ENCODE data around the gene KRT6B. TPM values are rescaled to one million over a fixed set of nuclear protein-coding genes. Genes with fewer than 3 reads are reported as not detected.
"Not testable (repeated sequence)": the region's sequence is repeated elsewhere in the genome, so short reads cannot be mapped to it uniquely, and the experiment has no call there.

The KRT6B gene
- total and polyA plus RNA-seq, 9 of the 15 experiments (the other 6 are each of a cell fraction or from before 2014, with no cell fraction given), result not detected

DNA sequence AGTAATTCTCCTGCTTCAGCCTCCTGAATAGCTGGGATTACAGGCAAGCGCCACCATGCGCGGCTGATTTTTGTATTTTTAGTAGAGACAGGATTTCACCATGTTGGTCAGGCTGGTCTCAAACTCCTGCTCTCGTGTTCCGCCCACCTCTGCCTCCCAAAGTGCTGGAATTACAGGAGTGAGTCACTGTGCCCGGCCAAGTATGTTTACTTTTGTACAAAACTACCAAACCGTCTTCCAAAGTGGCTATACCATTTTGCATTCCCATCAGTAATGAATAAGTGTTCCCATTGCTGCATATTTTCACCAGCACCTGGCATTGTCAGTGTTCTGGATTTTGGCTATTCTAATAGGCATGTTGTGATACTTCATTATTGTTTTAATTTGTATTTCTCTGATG is 49.5 kb upstream of the KRT6B start:
- Histone ChIP-seq H4K20me1 (replicated peaks; ENCODE audit: control insufficient read depth, insufficient read depth, low read length) (no peaks in the 10 kb centered on the region; the same call in 1 of the 2 replicates), H3K36me3 (ENCODE audit: control insufficient read depth, insufficient read depth, low read length) (no peaks in the 10 kb centered on the region), H3K27ac (ENCODE audit: extremely low read depth, low read depth, low read length) (no peak overlapping the region), H3K9ac (ENCODE audit: insufficient read depth in 1 of 2, low read depth in 2 of 2, low read length in 2 of 2) (no peak overlapping the region), H2AFZ (ENCODE audit: low read depth, low read length) (no peak overlapping the region), H3K9me1 (ENCODE audit: control insufficient read depth, insufficient read depth, low read length) (no peaks in the 10 kb centered on the region), H3K27me3 (ENCODE audit: control insufficient read depth in 2 of 2, insufficient read depth in 2 of 2, low read length in 2 of 2) (no peaks in the 10 kb centered on the region; a peak in 2 of 5 replicates), H3K9me3 (replicated peaks; ENCODE audit: control insufficient read depth, insufficient read depth, low read depth, low read length) (no peaks in the 10 kb centered on the region), H3K79me2 (ENCODE audit: control insufficient read depth, insufficient read depth, low read length) (no peaks in the 10 kb centered on the region), H3K4me3 (no peak overlapping the region), H3K4me1 (replicated peaks in 1 of 2; ENCODE audit: control insufficient read depth in 2 of 2, insufficient read depth in 2 of 2, low read length in 2 of 2) (no peaks in the 10 kb centered on the region), H3K4me2 (ENCODE audit: insufficient read depth, low read length) (no peak overlapping the region)
- no TSS peak for BruUV-seq (replicated peaks)
- no peak for FAIRE-seq
- no peak for ATAC-seq
- ChIA-PET POLR2A (interaction anchor here (0.6 to 1.0 kb wide), 3 partner anchors 12 to 74 kb away, joined by 3 to 5 read pairs (median 3); partner anchors contain the start of gene KRT71), CTCF (ENCODE audit: low intra/inter-chr PET ratio) (no interaction called here)
- 4% methylated on average over 7 of the region's 7 CpGs for WGBS (ENCODE audit: insufficient coverage, low coverage, missing lambda C conversion rate)
- no peak for DNase-seq (ENCODE audit: extremely low read depth in 1 of 4, low spot score in 3 of 4)
- TF ChIP-seq, protein P1, sequence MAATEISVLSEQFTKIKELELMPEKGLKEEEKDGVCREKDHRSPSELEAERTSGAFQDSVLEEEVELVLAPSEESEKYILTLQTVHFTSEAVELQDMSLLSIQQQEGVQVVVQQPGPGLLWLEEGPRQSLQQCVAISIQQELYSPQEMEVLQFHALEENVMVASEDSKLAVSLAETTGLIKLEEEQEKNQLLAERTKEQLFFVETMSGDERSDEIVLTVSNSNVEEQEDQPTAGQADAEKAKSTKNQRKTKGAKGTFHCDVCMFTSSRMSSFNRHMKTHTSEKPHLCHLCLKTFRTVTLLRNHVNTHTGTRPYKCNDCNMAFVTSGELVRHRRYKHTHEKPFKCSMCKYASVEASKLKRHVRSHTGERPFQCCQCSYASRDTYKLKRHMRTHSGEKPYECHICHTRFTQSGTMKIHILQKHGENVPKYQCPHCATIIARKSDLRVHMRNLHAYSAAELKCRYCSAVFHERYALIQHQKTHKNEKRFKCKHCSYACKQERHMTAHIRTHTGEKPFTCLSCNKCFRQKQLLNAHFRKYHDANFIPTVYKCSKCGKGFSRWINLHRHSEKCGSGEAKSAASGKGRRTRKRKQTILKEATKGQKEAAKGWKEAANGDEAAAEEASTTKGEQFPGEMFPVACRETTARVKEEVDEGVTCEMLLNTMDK (IDR thresholded peaks at IDR 0.05; ENCODE audit: borderline replicate concordance, insufficient read depth, low read depth, low read length, poor library complexity, severe bottlenecking), result no peak
- in situ Hi-C loops (cut with MboI) (no loop called here), intact Hi-C loops (cut with micrococcal nuclease) (no loop called here)

DNA sequence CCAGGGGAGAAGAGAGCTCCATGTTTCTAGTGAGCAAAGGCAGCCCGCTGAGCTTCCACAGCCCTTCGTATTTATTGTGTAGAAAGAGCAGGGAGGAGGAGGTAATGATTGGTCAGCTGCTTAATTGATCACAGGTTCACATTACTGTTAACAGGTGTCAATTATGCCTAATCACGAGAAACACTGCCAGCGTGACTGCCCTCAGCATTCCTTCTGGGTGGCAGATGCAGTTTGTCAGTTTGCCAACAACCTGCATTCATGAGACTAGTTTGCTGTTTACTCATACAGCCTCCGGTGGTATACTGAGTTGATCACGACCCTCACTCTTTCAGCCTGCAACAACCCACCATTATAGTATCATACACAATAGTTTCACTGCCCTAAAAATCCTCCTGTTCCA is 48.6 kb upstream of the KRT6B start:
- 0% methylated on average over 6 of the region's 6 CpGs for WGBS (ENCODE audit: insufficient coverage, low coverage, missing lambda C conversion rate)
- H3K27ac ChIP-seq (ENCODE audit: extremely low read depth, low read depth, low read length); H3K36me3 ChIP-seq (ENCODE audit: control insufficient read depth, insufficient read depth, low read length); ATAC-seq; H3K4me1 ChIP-seq (replicated peaks in 1 of 2; ENCODE audit: control insufficient read depth in 2 of 2, insufficient read depth in 2 of 2, low read length in 2 of 2); H3K9me1 ChIP-seq (ENCODE audit: control insufficient read depth, insufficient read depth, low read length); H3K27me3 ChIP-seq (ENCODE audit: control insufficient read depth in 2 of 2, insufficient read depth in 2 of 2, low read length in 2 of 2); H4K20me1 ChIP-seq (replicated peaks; ENCODE audit: control insufficient read depth, insufficient read depth, low read length); BruUV-seq (replicated peaks); in situ Hi-C loops (cut with MboI); H2AFZ ChIP-seq (ENCODE audit: low read depth, low read length); H3K4me2 ChIP-seq (ENCODE audit: insufficient read depth, low read length); H3K79me2 ChIP-seq (ENCODE audit: control insufficient read depth, insufficient read depth, low read length); H3K4me3 ChIP-seq; H3K9ac ChIP-seq (ENCODE audit: insufficient read depth in 1 of 2, low read depth in 2 of 2, low read length in 2 of 2); DNase-seq (ENCODE audit: extremely low read depth in 1 of 4, low spot score in 3 of 4); intact Hi-C loops (cut with micrococcal nuclease); H3K9me3 ChIP-seq (replicated peaks; ENCODE audit: control insufficient read depth, insufficient read depth, low read depth, low read length); CTCF ChIA-PET (ENCODE audit: low intra/inter-chr PET ratio); FAIRE-seq: not testable (repeated sequence)
- POLR2A ChIA-PET, result interaction anchor here (0.7 to 1.0 kb wide), 2 partner anchors 20 to 350 kb away, joined by 3 read pairs; partner anchors contain the start of gene KRT5
